Measurements from ENCODE around the gene NARS2. TPM values are rescaled to one million over a fixed set of nuclear protein-coding genes. Genes with fewer than 3 reads are reported as not detected.

Gene NARS2
- total and polyA plus RNA-seq, 8 donors, result 5.1 to 15.0 (median 7.9) TPM

GRCh38 chr11:78414321-78415051, 160.2 kb downstream of the NARS2 start:
- FAIRE-seq (no peak), DNase-seq (no peak), ATAC-seq (no peak)
- WGBS, 2 donors, result 78 to 85% methylated on average over 14 of the region's 14 CpGs
- Histone ChIP-seq H3K27ac (no peak overlapping the region), H3K27me3 (no peaks in the 10 kb centered on the region), H3K9me3 (no peaks in the 10 kb centered on the region), H3K36me3 (no peaks in the 10 kb centered on the region), H3K4me3 (no peak overlapping the region), H3K4me1 (peaks cover 0 to 11% (median 8%) of the 10 kb centered on the region in 3 donors)
- peak; percentile 7 to 53 (median 32) for TF ChIP-seq CTCF (IDR thresholded peaks at IDR 0.05)
- intact Hi-C loops (cut with DNase I), result no loop called here

GRCh38 chr11:78408619-78409018, 166.0 kb downstream of the NARS2 start:
- Histone ChIP-seq H3K9me3 (no peaks in the 10 kb centered on the region), H3K4me3 (no peak overlapping the region), H3K27ac (no peak overlapping the region), H3K36me3 (no peaks in the 10 kb centered on the region), H3K27me3 (no peaks in the 10 kb centered on the region), H3K4me1 (no peaks in the 10 kb centered on the region)
- 95 to 96% methylated on average over 3 of the region's 3 CpGs for WGBS, 2 donors
- ATAC-seq, result no peak
- DNase-seq, result no peak
- no peak for FAIRE-seq
- TF ChIP-seq CTCF (IDR thresholded peaks at IDR 0.05), result no peak
- intact Hi-C loops (cut with DNase I), result no loop called here

GRCh38 chr11:78406568-78407196, 168.0 kb downstream of the NARS2 start:
- 71 to 79% methylated on average over 3 of the region's 3 CpGs for WGBS, 2 donors
- ATAC-seq, result no peak
- Histone ChIP-seq H3K27me3 (no peaks in the 10 kb centered on the region), H3K27ac (no peak overlapping the region), H3K4me1 (no peaks in the 10 kb centered on the region), H3K4me3 (no peak overlapping the region), H3K36me3 (no peaks in the 10 kb centered on the region), H3K9me3 (no peaks in the 10 kb centered on the region)
- intact Hi-C loops (cut with DNase I), result no loop called here
- no peak for FAIRE-seq
- no peak for TF ChIP-seq CTCF (IDR thresholded peaks at IDR 0.05)
- no peak for DNase-seq

GRCh38 chr11:78405805-78406204, 168.9 kb downstream of the NARS2 start:
- DNase-seq (no peak), FAIRE-seq (no peak), ATAC-seq (no peak)
- Histone ChIP-seq H3K36me3 (no peaks in the 10 kb centered on the region), H3K4me3 (no peak overlapping the region), H3K4me1 (no peaks in the 10 kb centered on the region), H3K9me3 (no peaks in the 10 kb centered on the region), H3K27ac (no peak overlapping the region), H3K27me3 (no peaks in the 10 kb centered on the region)
- WGBS, 2 donors, result 92 to 94% methylated on average over 2 of the region's 2 CpGs
- no peak for TF ChIP-seq CTCF (IDR thresholded peaks at IDR 0.05)
- intact Hi-C loops (cut with DNase I), result no loop called here

- intact Hi-C loops (cut with DNase I), result no loop called here
- no peak for FAIRE-seq
These were observed 170.9 kb downstream of the NARS2 start for GRCh38 chr11:78403781-78404180.

More at GRCh38 chr11:78403781-78404180, 170.9 kb downstream of the NARS2 start:
- H3K27me3 ChIP-seq, result no peaks in the 10 kb centered on the region
- no peaks in the 10 kb centered on the region for H3K9me3 ChIP-seq
- H3K36me3 ChIP-seq, result no peaks in the 10 kb centered on the region
- DNase-seq, result no peak
- no peak overlapping the region for H3K4me3 ChIP-seq
- TF ChIP-seq CTCF (IDR thresholded peaks at IDR 0.05), result no peak
- no peaks in the 10 kb centered on the region for H3K4me1 ChIP-seq
- WGBS, 2 donors, result 76 to 84% methylated on average over 2 of the region's 2 CpGs
- no peak overlapping the region for H3K27ac ChIP-seq
- no peak for ATAC-seq
